IPS-18c (cell line): ENCODE results near the gene GABRB2.

Experiments used
- H3K4me3 ChIP-seq: 2 replicates; pipeline ENCODE4 v1.7.0; 2013; ENCODE audit warnings: low read depth, mild to moderate bottlenecking, low read length, moderate library complexity; ENCODE audit not compliant: insufficient read depth
- H3K9me3 ChIP-seq: one replicate; pipeline ENCODE4 v1.6.1; 2013; ENCODE audit warnings: mild to moderate bottlenecking, low read length, moderate library complexity; ENCODE audit not compliant: control insufficient read depth, insufficient read depth

The GABRB2 gene

DNA sequence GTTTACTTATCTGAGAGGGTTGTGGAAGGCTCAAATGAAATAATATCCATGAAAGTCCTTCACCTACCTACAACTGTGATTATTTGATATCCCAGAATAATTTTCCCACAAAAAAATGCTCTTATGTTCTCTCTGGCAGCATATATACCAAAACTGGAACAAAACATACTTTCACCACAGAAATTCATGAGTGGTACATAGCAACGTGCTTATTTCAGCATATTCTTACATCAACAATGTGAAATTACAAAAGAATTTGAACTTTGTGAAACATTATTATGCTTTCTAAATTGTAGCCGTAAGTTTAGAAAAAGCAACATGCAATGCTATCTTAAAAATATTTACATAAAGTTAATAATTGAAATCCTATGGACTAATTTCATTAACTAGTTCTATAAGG is 137.1 kb downstream of the GABRB2 start:
- Histone ChIP-seq H3K9me3 (no peaks in the 10 kb centered on the region), H3K4me3 (no peak overlapping the region)

DNA sequence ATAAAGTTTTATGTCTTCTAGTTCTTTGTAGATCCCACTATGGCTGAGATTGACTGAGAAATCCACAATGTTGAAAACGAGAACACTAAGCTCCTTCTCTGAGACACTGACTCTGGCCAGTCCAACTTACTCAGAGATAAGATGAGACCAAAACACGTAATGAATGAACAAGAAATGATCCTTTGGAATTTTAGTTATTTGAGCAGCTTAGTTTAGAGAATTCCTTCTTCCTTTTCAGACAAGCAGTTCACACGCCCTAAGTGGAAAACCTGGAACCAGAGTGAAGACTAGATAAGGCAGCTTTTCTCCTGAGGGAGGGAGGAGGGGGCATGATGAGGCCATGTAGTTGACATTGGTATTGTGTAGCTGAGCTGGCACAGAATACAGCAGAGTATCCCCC is 139.6 kb downstream of the GABRB2 start:
- Histone ChIP-seq H3K9me3 (no peaks in the 10 kb centered on the region), H3K4me3 (no peak overlapping the region)

DNA sequence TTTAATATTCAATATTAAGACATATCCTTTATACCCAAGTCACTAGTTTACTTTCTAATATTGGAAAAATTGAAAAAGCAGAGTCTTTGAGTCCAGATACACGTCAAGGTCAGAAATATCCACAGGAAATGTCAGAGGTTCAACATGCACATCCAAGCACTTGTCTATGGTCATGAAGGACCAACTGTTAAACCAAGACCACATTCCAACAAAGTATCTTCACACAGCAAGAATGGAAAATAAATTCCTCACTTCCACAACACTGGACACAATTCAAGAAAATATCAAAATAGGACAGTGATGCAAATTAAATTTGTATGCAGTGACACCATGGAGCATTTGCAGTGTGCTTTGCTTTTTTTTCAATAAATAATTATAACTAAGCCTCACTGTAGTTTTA is 142.5 kb downstream of the GABRB2 start:
- H3K9me3 ChIP-seq, result no peaks in the 10 kb centered on the region
- H3K4me3 ChIP-seq, result no peak overlapping the region

DNA sequence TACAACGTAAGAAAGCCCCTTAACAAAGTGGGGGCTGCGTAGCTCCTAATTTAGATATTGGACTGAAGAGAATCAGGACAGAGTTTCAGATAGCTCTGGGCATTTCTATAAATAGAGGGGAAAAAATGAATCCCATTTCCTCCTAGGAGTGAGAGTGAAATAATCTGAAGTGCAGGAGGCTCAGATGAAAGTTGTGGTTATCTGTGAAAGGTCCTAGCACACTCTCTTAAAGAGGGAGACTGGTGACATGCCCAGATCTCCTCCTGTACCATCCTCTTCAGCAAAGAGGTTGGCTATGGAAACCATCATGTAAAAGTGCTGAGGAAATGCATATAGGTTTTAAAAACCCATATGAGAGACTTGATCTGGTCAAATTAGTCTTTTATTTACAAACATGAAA is 143.4 kb downstream of the GABRB2 start:
- H3K4me3 ChIP-seq, result no peak overlapping the region
- no peaks in the 10 kb centered on the region for H3K9me3 ChIP-seq

DNA sequence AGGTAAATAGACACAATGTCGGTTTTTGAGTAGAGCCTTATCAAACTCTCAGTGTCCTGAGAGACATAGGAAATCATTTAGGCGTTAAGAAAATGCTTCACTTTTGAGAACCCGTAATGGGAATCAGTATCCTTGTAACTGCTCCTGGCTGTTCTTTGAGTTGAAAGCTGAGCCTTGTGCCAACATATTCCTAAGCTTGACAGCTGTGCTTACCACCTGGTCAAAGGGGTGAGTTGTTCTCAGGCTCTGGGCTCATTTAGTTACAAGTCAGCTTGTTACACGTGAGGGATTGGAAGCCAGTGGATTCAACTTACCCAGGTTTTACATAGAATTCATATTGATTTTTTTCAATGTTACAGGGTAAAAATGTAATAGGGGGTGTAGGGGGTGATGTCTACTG is 145.9 kb downstream of the GABRB2 start:
- H3K9me3 ChIP-seq, result no peaks in the 10 kb centered on the region

DNA sequence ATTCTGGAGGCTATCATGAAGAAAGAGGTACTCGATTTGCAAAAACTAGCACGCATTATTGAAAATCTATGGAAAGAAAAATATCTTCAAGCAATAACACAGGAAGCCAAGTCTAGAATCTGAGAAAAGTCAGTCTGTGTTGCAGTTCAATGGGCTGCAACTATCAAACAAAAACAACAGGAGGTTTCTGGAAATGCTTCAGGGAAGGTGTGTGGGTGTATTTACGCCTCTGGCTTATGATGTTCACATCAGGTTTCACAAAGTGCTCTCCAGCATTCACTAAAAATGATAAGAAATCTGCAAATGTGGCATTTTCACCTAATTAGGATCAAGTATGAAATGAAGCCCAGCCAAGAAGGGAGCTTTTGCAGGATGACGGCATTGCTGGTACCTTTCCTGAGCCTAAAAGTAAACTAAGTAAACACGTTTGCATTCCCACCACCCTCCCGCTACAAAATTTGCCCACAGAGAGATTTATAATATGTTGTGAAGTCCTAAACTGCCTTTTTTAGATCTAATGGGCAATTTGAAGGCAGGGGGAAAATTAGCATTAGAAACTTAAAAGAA is 146.4 kb downstream of the GABRB2 start:
- H3K9me3 ChIP-seq, result no peaks in the 10 kb centered on the region
- no peak overlapping the region for H3K4me3 ChIP-seq

More for the DNA sequence above, 145.9 kb downstream of the GABRB2 start:
- no peak overlapping the region for H3K4me3 ChIP-seq

DNA sequence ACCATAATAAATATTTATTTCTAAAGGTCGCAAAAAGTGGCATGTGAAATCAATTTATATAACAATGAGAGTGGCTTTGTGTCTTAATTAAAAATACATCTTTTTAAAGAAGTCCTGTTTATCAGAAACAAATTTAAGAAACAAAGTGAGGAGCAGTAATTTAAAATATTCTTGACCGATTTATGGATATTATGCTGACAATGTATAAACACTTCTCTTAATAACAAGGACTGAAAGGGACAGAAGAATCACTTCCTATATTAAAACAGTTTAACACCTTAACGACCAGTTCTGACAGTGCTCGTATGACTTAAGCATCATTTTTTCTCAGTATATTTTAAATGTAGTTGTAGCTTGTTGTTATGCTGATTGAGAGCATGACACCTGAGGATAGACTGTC is 149.1 kb downstream of the GABRB2 start:
- Histone ChIP-seq H3K4me3 (no peak overlapping the region), H3K9me3 (no peaks in the 10 kb centered on the region)

DNA sequence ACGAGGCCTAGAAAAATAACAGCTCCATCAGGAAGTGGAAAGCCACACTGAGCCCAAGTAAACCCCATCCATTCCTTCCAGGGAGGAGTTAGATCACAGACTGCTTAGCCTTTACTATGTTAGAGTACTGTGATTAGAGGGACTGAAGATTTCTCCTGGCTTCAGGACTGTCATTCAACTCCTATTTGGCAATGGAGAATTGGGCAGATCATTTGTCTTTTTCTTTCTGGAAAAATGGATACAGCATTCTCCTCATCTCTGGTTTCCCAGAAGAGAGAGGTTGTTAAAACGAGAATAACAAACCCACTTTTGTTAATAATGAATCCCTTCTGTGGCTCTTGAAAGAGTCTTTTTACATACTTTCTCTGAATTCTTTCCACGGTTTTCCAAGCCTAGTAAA is 150.4 kb downstream of the GABRB2 start:
- H3K9me3 ChIP-seq, result no peaks in the 10 kb centered on the region
- H3K4me3 ChIP-seq, result no peak overlapping the region

DNA sequence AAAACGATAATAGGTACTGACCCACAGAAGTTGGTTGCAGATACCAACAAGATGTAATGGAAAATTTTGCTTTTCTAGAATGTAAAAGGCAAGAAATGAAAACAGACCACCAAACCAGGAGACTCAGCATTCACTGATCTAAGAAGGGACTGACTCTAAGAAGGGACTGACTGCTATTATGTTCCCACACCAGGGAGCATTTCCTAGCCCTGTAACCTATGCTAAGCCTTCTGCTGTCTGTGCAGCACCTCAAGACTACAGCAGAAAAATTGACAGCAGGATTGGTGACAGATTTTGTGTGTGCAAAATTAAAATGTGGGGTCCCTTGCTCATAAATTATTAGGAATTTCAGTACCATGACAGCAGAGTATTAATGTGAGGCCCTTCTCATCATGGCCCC is 154.8 kb downstream of the GABRB2 start:
- H3K9me3 ChIP-seq, result no peaks in the 10 kb centered on the region
- H3K4me3 ChIP-seq, result no peak overlapping the region

DNA sequence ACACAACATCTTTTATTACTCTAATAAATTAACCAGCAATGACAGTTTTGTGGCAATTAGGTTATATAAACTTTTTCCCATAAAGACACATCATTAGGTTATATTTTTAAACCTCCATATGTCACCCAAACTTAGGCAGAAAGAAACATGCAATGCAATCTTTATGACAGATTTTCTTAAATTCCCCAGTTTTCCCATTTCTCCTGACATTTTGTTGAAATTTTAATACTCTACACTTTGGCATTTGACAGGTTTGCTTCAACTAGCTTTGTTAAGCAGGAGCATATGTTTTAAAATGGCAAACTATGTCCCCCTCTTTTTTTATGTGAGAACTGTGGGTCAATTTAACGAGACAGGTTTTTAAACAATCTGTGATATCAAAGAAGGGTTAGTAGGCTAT is 155.5 kb downstream of the GABRB2 start:
- Histone ChIP-seq H3K9me3 (no peaks in the 10 kb centered on the region), H3K4me3 (no peak overlapping the region)

DNA sequence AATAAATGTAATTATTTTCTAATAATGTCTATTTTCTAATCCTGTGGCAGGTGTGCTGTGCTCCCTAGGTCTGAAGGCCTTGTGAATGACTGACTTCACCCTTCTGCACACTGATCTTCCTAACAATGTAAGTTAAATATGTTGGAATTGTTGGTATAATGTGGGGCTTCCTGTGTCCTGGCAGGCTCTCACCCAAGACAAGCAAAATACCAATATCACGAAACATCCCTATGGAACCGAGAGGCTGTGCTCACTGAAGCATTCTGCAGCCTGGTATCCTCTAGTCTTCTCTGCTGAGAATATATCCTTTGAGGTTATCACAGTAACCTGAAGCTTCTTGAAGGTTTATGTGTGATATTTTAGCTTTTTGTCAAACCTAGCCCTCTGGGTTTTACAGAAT is 159.4 kb downstream of the GABRB2 start:
- Histone ChIP-seq H3K4me3 (no peak overlapping the region), H3K9me3 (no peaks in the 10 kb centered on the region)

DNA sequence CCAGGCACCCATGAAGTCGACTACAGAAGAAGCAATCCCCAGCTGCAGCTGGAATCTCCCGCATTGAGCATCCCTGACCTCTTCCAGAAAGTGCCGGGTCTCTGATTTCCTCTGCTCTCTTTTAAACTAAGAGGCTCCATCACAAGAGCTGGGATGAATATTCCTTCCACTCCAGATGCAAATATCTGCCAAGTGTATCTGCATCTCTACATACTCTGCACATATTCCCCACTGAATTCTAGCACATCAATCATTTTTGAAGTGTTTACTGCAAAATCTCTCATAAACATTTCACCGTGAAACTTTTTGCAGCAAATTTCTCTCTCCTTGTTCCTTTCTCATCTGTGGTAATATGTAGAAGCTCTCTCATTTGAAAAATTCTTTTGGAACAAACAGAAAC is 161.5 kb downstream of the GABRB2 start:
- no peak overlapping the region for H3K4me3 ChIP-seq
- H3K9me3 ChIP-seq, result no peaks in the 10 kb centered on the region

DNA sequence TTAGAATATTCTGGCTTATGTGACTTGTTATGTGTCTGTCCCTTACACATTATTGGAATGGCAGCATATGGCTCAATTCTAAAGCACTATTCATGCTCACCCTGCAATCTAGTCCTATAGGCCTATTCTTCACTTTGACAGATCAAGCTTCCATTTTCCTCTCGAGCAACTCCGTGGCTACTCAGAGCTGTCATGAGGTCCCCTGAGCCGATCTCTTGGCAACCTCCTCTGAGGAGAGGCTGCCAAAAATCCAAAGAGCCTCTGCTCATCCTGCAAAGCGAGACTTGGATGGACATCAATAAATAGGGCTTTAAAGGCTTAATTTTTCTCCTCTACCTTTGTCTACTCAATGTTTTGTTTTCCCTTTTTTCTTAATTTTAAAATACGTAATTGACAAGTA is 163.8 kb downstream of the GABRB2 start:
- no peaks in the 10 kb centered on the region for H3K9me3 ChIP-seq

DNA sequence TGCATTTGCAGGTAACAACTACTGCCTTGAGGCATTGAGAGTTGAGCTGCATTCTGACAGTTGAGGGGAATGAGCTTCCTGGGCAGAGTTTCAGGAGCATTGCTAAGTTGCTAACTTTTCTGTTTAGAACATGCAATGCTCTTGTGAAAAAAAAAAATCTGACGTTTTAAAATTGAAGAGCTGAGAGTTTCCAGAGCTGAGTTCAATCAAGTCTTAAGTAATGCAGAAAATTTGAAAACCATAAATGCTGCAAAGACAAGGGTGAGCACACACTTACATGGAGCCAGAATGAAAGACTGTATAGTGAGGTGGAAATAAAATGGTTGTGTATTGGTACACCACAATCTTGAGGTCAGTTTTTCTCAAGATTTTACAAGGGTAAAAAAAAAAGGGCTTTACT is 166.0 kb downstream of the GABRB2 start:
- Histone ChIP-seq H3K4me3 (no peak overlapping the region), H3K9me3 (no peaks in the 10 kb centered on the region)

More for the DNA sequence above, 163.8 kb downstream of the GABRB2 start:
- H3K4me3 ChIP-seq, result no peak overlapping the region

DNA sequence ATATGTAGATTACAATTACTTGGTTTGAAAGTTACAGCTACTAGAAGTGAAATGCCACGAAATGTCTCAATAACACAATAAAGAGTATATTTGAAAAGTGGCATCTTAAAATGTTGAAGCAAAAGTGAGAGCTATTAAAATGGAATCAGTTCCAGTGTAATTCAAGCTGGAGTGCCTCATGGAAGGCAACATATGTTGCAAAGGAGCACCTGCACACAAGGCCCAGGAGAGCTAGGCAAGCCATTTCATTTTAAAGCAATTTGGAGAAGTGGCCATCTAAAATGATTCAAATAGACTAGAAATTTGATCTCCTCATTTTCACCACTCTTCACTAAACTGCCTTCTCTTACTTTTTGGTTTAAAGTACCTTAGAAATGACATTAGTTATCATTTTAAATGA is 167.8 kb downstream of the GABRB2 start:
- no peaks in the 10 kb centered on the region for H3K9me3 ChIP-seq
- no peak overlapping the region for H3K4me3 ChIP-seq

DNA sequence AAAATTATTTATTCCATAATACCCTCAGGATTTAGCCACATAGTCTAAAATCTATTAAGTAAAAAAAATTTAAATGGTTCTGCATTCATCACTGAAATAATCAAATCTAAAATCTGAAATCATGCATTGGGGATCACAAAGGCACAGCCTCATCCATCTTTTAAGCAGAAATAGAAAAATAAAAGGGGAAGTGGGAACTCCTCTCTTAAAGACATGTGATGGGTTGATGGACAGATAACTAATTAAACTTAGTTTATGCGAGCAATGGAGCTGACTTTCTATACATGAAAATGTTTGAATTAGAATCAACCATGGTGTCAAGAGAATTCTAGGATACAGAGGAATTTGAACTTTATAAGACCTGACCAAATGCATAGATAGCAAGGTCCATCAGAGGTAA is 170.5 kb downstream of the GABRB2 start:
- no peak overlapping the region for H3K4me3 ChIP-seq
- H3K9me3 ChIP-seq, result no peaks in the 10 kb centered on the region

DNA sequence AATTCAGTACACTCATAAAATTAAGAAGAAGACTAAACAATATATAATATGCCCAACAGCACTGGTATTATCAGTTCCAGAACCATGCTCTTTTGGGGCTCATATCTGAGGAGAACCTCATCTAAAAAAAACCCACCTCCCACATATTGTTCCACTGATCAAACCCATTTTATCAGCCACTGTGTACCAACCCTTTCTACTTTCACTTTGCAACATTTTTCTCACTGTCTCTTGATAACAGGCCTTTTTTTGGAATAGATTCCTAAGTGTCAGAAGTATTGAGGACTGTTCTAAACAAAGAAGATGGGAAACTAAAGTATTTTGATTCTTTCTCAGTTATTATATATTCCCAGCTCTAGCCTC is 173.2 kb downstream of the GABRB2 start:
- Histone ChIP-seq H3K4me3 (no peak overlapping the region), H3K9me3 (no peaks in the 10 kb centered on the region)

DNA sequence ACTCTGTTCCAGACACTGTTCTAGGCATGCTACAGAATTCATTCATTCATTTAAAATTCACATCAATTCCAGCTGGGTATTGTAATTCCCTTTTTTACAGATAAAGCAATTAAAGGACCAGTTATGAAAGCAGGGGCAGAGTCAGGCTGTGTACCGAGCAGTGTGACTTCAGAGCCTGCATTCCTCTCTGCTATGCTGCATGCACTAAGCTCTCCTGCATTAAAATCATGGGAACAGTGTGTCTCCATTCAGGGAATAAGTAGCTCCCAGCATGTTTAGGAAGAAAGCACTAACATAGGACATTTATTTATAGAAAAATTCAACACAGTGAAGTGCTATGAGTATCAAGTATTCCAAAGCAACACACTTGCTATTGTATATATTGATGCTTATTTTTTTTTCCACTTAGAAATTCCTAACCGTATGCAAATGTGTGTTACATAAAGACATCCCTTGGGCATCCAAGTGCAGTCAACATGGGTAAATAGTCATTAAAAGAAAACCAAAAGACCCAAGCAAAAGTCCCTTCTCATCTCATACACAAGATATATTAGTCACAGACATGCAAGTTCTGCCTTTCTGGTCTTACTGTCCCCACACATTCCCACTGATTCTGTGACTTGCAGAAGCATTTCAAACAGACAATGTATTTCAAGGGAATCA is 173.7 kb downstream of the GABRB2 start:
- no peaks in the 10 kb centered on the region for H3K9me3 ChIP-seq

DNA sequence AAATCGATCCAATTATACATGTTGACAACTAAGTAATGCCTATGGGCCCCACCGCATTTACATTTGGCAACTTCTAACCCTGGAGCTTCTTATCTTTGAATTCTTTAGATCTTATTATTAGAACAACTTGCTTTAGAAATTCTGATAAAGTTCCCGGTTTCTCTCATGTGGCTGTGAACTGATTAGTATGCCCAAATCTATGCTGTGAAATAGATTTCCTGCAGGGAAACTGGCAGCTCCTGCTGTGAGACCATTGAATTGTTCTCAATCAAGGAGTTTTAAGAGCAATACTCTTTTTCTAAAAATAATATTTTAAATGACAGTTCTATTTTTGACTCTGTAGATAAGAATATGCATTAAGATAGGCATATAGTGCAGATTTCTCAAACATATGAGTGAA is 177.5 kb downstream of the GABRB2 start:
- no peaks in the 10 kb centered on the region for H3K9me3 ChIP-seq

More for the DNA sequence above, 173.7 kb downstream of the GABRB2 start:
- no peak overlapping the region for H3K4me3 ChIP-seq

More for the DNA sequence above, 177.5 kb downstream of the GABRB2 start:
- no peak overlapping the region for H3K4me3 ChIP-seq
